HL-60 (cell line): ENCODE measurements around the gene DDR1.

Source experiments
- GABPA ChIP-seq: IDR thresholded peaks from 2 replicates; pipeline ENCODE4 v1.6.1; 2012; ENCODE audit warnings: low read depth
- SPI1 ChIP-seq: IDR thresholded peaks from 2 replicates; pipeline ENCODE4 v1.6.1; 2012; ENCODE audit warnings: low read depth, mild to moderate bottlenecking, borderline replicate concordance
- TF ChIP-seq, protein P1 (sequence below): IDR thresholded peaks from one replicate; pipeline ENCODE4 v1.5.1; 2011; ENCODE audit warnings: low read length, control low read depth, inconsistent platforms; ENCODE audit not compliant: insufficient read depth
- TF ChIP-seq, protein P2 (sequence below): IDR thresholded peaks from 2 replicates; pipeline ENCODE4 v1.6.1; 2012; ENCODE audit warnings: low read depth; ENCODE audit not compliant: insufficient replicate concordance

DNA sequence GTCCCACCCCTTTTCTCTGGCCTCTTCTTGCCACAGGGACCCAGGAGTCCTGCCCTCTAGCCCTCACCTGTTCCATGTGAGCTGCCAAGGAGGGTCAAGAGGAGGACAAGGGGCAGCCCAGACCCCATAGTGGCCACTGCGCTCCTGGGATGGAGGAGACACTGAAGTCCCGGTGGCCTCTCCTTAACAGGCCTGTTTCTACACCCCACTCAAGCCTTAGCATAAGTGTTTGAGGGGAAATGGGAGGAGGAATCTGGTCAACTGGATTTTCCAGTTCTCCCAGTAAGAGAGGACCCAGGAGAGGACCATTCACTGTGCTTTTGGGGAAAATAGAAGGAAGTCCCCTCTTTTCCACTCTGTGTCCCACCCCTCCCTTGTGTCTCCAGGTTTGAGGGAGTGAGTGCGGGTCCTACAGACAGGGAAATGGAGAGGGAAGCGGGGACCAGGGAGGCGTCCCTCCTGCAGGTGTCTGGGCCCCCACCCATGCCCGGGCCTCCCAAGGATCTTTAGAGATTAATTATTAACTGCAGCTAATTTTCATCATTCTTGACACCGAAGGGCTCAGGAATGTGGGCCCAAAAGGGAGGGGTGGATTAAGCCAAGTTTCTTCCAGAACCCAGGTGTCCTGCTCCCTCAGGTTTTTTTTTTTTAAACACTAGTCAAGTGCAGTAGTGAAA is 47.8 kb downstream of the DDR1 start, which contains the start of gene SFTA2:
- TF ChIP-seq, protein P1, sequence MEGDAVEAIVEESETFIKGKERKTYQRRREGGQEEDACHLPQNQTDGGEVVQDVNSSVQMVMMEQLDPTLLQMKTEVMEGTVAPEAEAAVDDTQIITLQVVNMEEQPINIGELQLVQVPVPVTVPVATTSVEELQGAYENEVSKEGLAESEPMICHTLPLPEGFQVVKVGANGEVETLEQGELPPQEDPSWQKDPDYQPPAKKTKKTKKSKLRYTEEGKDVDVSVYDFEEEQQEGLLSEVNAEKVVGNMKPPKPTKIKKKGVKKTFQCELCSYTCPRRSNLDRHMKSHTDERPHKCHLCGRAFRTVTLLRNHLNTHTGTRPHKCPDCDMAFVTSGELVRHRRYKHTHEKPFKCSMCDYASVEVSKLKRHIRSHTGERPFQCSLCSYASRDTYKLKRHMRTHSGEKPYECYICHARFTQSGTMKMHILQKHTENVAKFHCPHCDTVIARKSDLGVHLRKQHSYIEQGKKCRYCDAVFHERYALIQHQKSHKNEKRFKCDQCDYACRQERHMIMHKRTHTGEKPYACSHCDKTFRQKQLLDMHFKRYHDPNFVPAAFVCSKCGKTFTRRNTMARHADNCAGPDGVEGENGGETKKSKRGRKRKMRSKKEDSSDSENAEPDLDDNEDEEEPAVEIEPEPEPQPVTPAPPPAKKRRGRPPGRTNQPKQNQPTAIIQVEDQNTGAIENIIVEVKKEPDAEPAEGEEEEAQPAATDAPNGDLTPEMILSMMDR, result no peak
- TF ChIP-seq GABPA, result no peak
- TF ChIP-seq SPI1, result no peak
- TF ChIP-seq, protein P2, sequence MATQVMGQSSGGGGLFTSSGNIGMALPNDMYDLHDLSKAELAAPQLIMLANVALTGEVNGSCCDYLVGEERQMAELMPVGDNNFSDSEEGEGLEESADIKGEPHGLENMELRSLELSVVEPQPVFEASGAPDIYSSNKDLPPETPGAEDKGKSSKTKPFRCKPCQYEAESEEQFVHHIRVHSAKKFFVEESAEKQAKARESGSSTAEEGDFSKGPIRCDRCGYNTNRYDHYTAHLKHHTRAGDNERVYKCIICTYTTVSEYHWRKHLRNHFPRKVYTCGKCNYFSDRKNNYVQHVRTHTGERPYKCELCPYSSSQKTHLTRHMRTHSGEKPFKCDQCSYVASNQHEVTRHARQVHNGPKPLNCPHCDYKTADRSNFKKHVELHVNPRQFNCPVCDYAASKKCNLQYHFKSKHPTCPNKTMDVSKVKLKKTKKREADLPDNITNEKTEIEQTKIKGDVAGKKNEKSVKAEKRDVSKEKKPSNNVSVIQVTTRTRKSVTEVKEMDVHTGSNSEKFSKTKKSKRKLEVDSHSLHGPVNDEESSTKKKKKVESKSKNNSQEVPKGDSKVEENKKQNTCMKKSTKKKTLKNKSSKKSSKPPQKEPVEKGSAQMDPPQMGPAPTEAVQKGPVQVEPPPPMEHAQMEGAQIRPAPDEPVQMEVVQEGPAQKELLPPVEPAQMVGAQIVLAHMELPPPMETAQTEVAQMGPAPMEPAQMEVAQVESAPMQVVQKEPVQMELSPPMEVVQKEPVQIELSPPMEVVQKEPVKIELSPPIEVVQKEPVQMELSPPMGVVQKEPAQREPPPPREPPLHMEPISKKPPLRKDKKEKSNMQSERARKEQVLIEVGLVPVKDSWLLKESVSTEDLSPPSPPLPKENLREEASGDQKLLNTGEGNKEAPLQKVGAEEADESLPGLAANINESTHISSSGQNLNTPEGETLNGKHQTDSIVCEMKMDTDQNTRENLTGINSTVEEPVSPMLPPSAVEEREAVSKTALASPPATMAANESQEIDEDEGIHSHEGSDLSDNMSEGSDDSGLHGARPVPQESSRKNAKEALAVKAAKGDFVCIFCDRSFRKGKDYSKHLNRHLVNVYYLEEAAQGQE, result no peak
